ENCODE results near the gene KRTAP5-4. TPM values are rescaled to one million over a fixed set of nuclear protein-coding genes. Genes with fewer than 3 reads are reported as not detected.

Gene KRTAP5-4
- total RNA-seq, 1 donor from 2014 or later: not detected

GRCh38 chr11:1637628-1638027 is 15.7 kb upstream of the KRTAP5-4 start:
- intact Hi-C loops (cut with DNase I): no loop called here
- no peak for DNase-seq (ENCODE audit: extremely low spot score in 2 of 2)
- H3K4me1 ChIP-seq: no peaks in the 10 kb centered on the region
- H3K36me3 ChIP-seq: no peaks in the 10 kb centered on the region
- no peaks in the 10 kb centered on the region for H3K9me3 ChIP-seq
- no peak overlapping the region for H3K27ac ChIP-seq
- H3K4me3 ChIP-seq: no peak overlapping the region
- TF ChIP-seq, protein P1, sequence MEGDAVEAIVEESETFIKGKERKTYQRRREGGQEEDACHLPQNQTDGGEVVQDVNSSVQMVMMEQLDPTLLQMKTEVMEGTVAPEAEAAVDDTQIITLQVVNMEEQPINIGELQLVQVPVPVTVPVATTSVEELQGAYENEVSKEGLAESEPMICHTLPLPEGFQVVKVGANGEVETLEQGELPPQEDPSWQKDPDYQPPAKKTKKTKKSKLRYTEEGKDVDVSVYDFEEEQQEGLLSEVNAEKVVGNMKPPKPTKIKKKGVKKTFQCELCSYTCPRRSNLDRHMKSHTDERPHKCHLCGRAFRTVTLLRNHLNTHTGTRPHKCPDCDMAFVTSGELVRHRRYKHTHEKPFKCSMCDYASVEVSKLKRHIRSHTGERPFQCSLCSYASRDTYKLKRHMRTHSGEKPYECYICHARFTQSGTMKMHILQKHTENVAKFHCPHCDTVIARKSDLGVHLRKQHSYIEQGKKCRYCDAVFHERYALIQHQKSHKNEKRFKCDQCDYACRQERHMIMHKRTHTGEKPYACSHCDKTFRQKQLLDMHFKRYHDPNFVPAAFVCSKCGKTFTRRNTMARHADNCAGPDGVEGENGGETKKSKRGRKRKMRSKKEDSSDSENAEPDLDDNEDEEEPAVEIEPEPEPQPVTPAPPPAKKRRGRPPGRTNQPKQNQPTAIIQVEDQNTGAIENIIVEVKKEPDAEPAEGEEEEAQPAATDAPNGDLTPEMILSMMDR (IDR thresholded peaks at IDR 0.05): no peak
- TF ChIP-seq POLR2AphosphoS5 (IDR thresholded peaks at IDR 0.05; ENCODE audit: insufficient read depth in 1 of 2, low read depth in 1 of 2) (no peak), POLR2A (IDR thresholded peaks at IDR 0.05) (no peak)
- H3K27me3 ChIP-seq: no peaks in the 10 kb centered on the region

DNA sequence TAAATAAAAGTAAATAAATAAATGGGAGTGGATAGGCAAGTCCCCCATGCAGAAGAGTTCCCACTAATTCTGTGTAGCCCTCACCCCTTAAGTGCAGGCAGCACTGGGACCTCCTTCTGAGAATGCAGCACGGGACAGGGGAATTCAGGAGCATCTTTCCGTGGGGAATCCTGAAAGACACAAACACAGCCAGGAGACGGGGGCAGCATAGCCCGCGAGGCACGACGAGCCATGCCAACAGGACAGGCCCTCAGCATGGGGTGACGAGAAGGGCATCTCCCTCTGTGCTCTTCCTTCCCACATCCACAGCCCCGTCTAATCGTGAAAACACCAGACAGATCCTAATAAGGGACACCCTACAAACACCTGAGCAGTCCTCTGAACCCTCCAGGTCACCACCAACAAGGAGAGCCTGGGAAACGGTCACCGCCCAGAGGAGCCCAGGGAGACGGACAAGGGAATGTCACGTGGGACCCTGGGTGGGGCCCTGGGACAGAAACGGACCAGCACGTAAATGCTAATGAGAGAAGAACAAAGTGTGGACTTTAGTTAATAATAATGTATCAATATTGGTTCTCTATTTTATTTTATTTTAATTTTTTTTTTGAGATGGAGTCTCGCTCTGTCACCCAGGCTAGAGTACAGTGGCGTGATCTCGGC is 14.5 kb upstream of the KRTAP5-4 start:
- Histone ChIP-seq H3K4me1 (no peaks in the 10 kb centered on the region), H3K36me3 (no peaks in the 10 kb centered on the region), H3K4me3 (no peak overlapping the region), H3K9me3 (no peaks in the 10 kb centered on the region), H3K27me3 (no peaks in the 10 kb centered on the region), H3K27ac (no peak overlapping the region)
- no peak for TF ChIP-seq POLR2AphosphoS5 (IDR thresholded peaks at IDR 0.05; ENCODE audit: insufficient read depth in 1 of 2, low read depth in 1 of 2)
- no peak for TF ChIP-seq POLR2A (IDR thresholded peaks at IDR 0.05)
- TF ChIP-seq, protein P1 (IDR thresholded peaks at IDR 0.05): no peak
- DNase-seq (ENCODE audit: extremely low spot score in 2 of 2): no peak
- intact Hi-C loops (cut with DNase I): no loop called here

DNA sequence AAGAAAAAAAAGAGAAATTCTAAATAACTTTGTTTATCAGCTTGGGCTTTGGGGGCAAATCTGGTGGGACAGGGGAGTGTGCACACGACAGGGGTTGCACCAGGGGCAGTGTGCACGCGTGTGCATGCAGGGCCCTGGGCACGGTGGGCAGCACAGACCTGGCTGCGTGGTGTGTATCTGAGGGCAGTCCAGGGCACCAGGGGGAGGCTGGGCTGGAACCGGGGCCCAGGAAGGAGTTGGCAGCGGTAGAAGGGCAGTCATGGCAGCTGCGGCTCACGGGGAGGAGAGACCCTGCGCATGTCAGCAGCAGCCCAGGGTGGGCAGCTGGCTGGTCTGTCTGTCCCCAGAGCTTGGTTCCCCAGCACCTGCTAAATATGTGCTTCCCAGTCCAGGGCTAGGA is 11.9 kb upstream of the KRTAP5-4 start:
- no peaks in the 10 kb centered on the region for H3K9me3 ChIP-seq

GRCh38 chr11:1632053-1632714 is 10.2 kb upstream of the KRTAP5-4 start:
- intact Hi-C loops (cut with DNase I): no loop called here
- no peak overlapping the region for H3K4me3 ChIP-seq
- H3K4me1 ChIP-seq: no peaks in the 10 kb centered on the region
- no peak for DNase-seq (ENCODE audit: extremely low spot score in 2 of 2)
- H3K27me3 ChIP-seq: no peaks in the 10 kb centered on the region
- no peak overlapping the region for H3K27ac ChIP-seq
- TF ChIP-seq POLR2A (IDR thresholded peaks at IDR 0.05): no peak
- no peak for TF ChIP-seq POLR2AphosphoS5 (IDR thresholded peaks at IDR 0.05; ENCODE audit: insufficient read depth in 1 of 2, low read depth in 1 of 2)
- TF ChIP-seq, protein P1 (IDR thresholded peaks at IDR 0.05): no peak
- H3K36me3 ChIP-seq: no peaks in the 10 kb centered on the region
- no peaks in the 10 kb centered on the region for H3K9me3 ChIP-seq

More for the DNA sequence above, 11.9 kb upstream of the KRTAP5-4 start:
- TF ChIP-seq POLR2A (IDR thresholded peaks at IDR 0.05): no peak
- TF ChIP-seq, protein P1 (IDR thresholded peaks at IDR 0.05): no peak
- no peak for TF ChIP-seq POLR2AphosphoS5 (IDR thresholded peaks at IDR 0.05; ENCODE audit: insufficient read depth in 1 of 2, low read depth in 1 of 2)
- Histone ChIP-seq H3K27me3 (no peaks in the 10 kb centered on the region), H3K4me1 (no peaks in the 10 kb centered on the region), H3K27ac (no peak overlapping the region), H3K36me3 (no peaks in the 10 kb centered on the region), H3K4me3 (no peak overlapping the region)
- no peak for DNase-seq (ENCODE audit: extremely low spot score in 2 of 2)
- intact Hi-C loops (cut with DNase I): no loop called here

GRCh38 chr11:1631066-1631568 is 9.2 kb upstream of the KRTAP5-4 start:
- Histone ChIP-seq H3K4me3 (no peak overlapping the region), H3K27me3 (no peaks in the 10 kb centered on the region)

More at GRCh38 chr11:1631066-1631568, 9.2 kb upstream of the KRTAP5-4 start:
- no peaks in the 10 kb centered on the region for H3K36me3 ChIP-seq
- H3K27ac ChIP-seq: no peak overlapping the region
- no peak for DNase-seq (ENCODE audit: extremely low spot score in 2 of 2)
- intact Hi-C loops (cut with DNase I): no loop called here
- no peaks in the 10 kb centered on the region for H3K4me1 ChIP-seq
- H3K9me3 ChIP-seq: no peaks in the 10 kb centered on the region
- no peak for TF ChIP-seq POLR2AphosphoS5 (IDR thresholded peaks at IDR 0.05; ENCODE audit: insufficient read depth in 1 of 2, low read depth in 1 of 2)
- TF ChIP-seq POLR2A (IDR thresholded peaks at IDR 0.05): no peak
- TF ChIP-seq, protein P1 (IDR thresholded peaks at IDR 0.05): no peak
